Heart right ventricle (tissue), 16 donors: Measurements from ENCODE around the gene GRAMD2A. TPM values are rescaled to one million over a fixed set of nuclear protein-coding genes. Genes with fewer than 3 reads are reported as not detected.
A peak's percentile ranks its signal among the peaks of the same experiment; 100 is the strongest.

ENCODE experiments used
- ATAC-seq, 8 donors: fragments of 200-7000 bp; cut with Tn5 transposase; one replicate each; pipeline ENCODE4 v1.9.1; 2020; ENCODE audit warnings: mild to moderate bottlenecking in 8 of 8, moderate library complexity in 8 of 8, moderate number of reproducible peaks in 1 of 8
- DNase-seq, 2 donors: peaks; one replicate each; pipeline ENCODE4 v3.0.0-alpha.2; 2020
- H3K27ac ChIP-seq, 10 donors: fragments of 200-600 bp; sonication (generic) in 2 of 10; one replicate each; pipeline versions ENCODE4 v1.5.0 to v1.8.0; 2020 to 2022; ENCODE audit warnings: mild to moderate bottlenecking in 3 of 10
- H3K27me3 ChIP-seq, 7 donors: fragments of 200-600 bp; one replicate each; pipeline ENCODE4 v1.8.0; 2021 to 2022; ENCODE audit warnings: mild to moderate bottlenecking in 2 of 7
- H3K36me3 ChIP-seq, 9 donors: fragments of 200-600 bp; sonication (generic) in 1 of 9; one replicate each; pipeline versions ENCODE4 v1.5.0 to v1.8.0; 2020 to 2022; ENCODE audit warnings: mild to moderate bottlenecking in 2 of 9
- H3K4me1 ChIP-seq, 9 donors: fragments of 200-600 bp; sonication (generic) in 1 of 9; one replicate each; pipeline versions ENCODE4 v1.5.0 to v1.8.0; 2020 to 2022; ENCODE audit warnings: mild to moderate bottlenecking in 4 of 9
- H3K4me3 ChIP-seq, 10 donors: fragments of 200-600 bp; sonication (generic) in 2 of 10; one replicate each; pipeline versions ENCODE4 v1.5.0 to v1.8.0; 2020 to 2022; ENCODE audit warnings: mild to moderate bottlenecking in 7 of 10, moderate library complexity in 2 of 10
- H3K9me3 ChIP-seq, 11 donors: fragments of 200-600 bp in 10 of 11; sonication (generic) in 2 of 11; one replicate each; pipeline versions ENCODE4 v1.5.0 to v1.8.0; 2013 to 2022; ENCODE audit warnings: mild to moderate bottlenecking in 2 of 11, control low read depth in 1 of 11, moderate library complexity in 1 of 11
- CTCF ChIP-seq, 9 donors: fragments of 200-600 bp; sonication (generic) in 2 of 9; IDR thresholded peaks; one replicate each; pipeline versions ENCODE4 v1.5.0 to v1.8.0; 2021 to 2022; ENCODE audit warnings: antibody characterized with exemption in 9 of 9, mild to moderate bottlenecking in 5 of 9, moderate library complexity in 1 of 9
- WGBS, 2 donors: extraction: QIAGEN DNeasy Blood & Tissue Kit; methylation state at CpG; one replicate each; pipeline ENCODE4 v1.1.7; 2013; ENCODE audit warnings: inconsistent platforms in 1 of 2; 5-methylcytosine and 5-hydroxymethylcytosine counted together
- intact Hi-C, 10 donors: fragments of 100-400 bp; cut with DNase I; formaldehyde crosslinking; loops; one replicate each; pipeline versions ENCODE4 v1.11.1 to v1.14.2; 2022
- polyA plus RNA-seq, 2 donors: library from polyadenylated mRNA; stranded (reverse); fragments of 200-250 nt; gene quantifications; one replicate each; pipeline ENCODE4 v1.2.3, GENCODE V29; 2013
- total RNA-seq, 10 donors: library from RNA; stranded (reverse); fragmentation: NEBNext Ultra II Directional in 3 of 10; extraction: Animal tissue kit (Norgen Biotek cat#: 25700) in 3 of 10; gene quantifications; one replicate each; pipeline versions ENCODE4 v1.2.1 to v1.2.4, GENCODE V29; 2021 to 2023
- donor health status: Arrhythmogenic right ventricular cardiomyopathy.
- donor health status: ischemic (EF 13 %, LVEDD 7.1; RV severe dilation, severe dysfunction).
- donor health status: healthy with polysubstance abuse.
- donor health status: DM: no; HTN: yes; CAD: no.
- donor health status: DM: no; HTN: no; CAD: no.
- donor health status: ischemic (EF 25% LVEDD 6.9; RV normal size, moderate dysfunction).
- donor health status: ischemic (EF 25% LVEDD 5.7; RV mildly dilated, moderate dysfunction).
- donor health status: healthy.
- donor health status: DM: yes; HTN: yes; CAD: no.
- donor health status: Ischemic cardiomyopathy.
- donor health status: ischemic (EF 35%, LVEDD 5.7; RV mildly dilated, moderate dysfunction).
- donor health status: nonischemic (EF 11% LVEDD 7.7; RV severe dilation, severe dysfunction).
- donor health status: DM: yes; HTN: yes; CAD: no.
- donor health status: PGD.
- donor health status: ischemic (EF 29% LVEDD 5.4; RV normal size, mild dysfunction).
- donor health status: nonischemic (EF 23%, LVEDD 6.1; RV moderate dilation, normal function).

GRAMD2A gene
- total and polyA plus RNA-seq, 12 donors = 0.06 to 0.20 TPM; not detected in 10

- intact Hi-C loops = loop anchor here in 3 of 10 donors (5.0 to 10.0 kb wide), 2 partner anchors 37 to 90 kb away; partner anchors contain the start of gene PKM (in 2 of the 3)
- Histone ChIP-seq H3K4me1 (peaks cover 6 to 25% (median 10%) of the 10 kb centered on the region in 9 donors), H3K27me3 (peaks cover 0 to 20% (median 9%) of the 10 kb centered on the region in 7 donors), H3K4me3 (no peak overlapping the region), H3K9me3 (no peaks in the 10 kb centered on the region), H3K36me3 (peaks cover 0 to 21% (median 12%) of the 10 kb centered on the region in 9 donors), H3K27ac (no peak overlapping the region)
- TF ChIP-seq CTCF (IDR thresholded peaks at IDR 0.05) = no peak
- ATAC-seq (peak in 1 of 8 donors; percentile 21), DNase-seq (no peak)
- WGBS, 2 donors = 81 to 84% methylated on average over 6 of the region's 6 CpGs
These were observed 2.5 kb downstream of the GRAMD2A start for GRCh38 chr15:72195101-72195511.

GRCh38 chr15:72193836-72194396 lies 3.7 kb downstream of the GRAMD2A start:
- TF ChIP-seq CTCF (IDR thresholded peaks at IDR 0.05) = no peak
- Histone ChIP-seq H3K27ac (no peak overlapping the region), H3K9me3 (no peaks in the 10 kb centered on the region), H3K27me3 (peaks cover 0 to 28% (median 9%) of the 10 kb centered on the region in 7 donors), H3K4me3 (no peak overlapping the region), H3K36me3 (peaks cover 0 to 9% (median 5%) of the 10 kb centered on the region in 9 donors), H3K4me1 (peaks cover 3 to 21% (median 4%) of the 10 kb centered on the region in 9 donors)
- intact Hi-C loops = loop anchor here in 1 of 10 donors (10.0 kb wide), 1 partner anchor 91 kb away; no protein-coding TSS in a partner anchor
- DNase-seq (no peak), ATAC-seq (no peak)
- WGBS, 2 donors = 72 to 79% methylated on average over 8 of the region's 8 CpGs

- no peak overlapping the region for H3K4me3 ChIP-seq
- ATAC-seq (no peak), DNase-seq (no peak)
- H3K9me3 ChIP-seq = no peaks in the 10 kb centered on the region
- intact Hi-C loops = loop anchor here in 1 of 10 donors (10.0 kb wide), 1 partner anchor 92 kb away; no protein-coding TSS in a partner anchor
- H3K27me3 ChIP-seq = peaks cover 0 to 30% (median 9%) of the 10 kb centered on the region in 7 donors
- 86 to 87% methylated on average over 3 of the region's 3 CpGs for WGBS, 2 donors
- H3K27ac ChIP-seq = no peak overlapping the region
- no peaks in the 10 kb centered on the region for H3K36me3 ChIP-seq
- no peak for TF ChIP-seq CTCF (IDR thresholded peaks at IDR 0.05)
- H3K4me1 ChIP-seq = peaks cover 0 to 14% (median 4%) of the 10 kb centered on the region in 9 donors
These were observed 5.2 kb downstream of the GRAMD2A start for GRCh38 chr15:72192416-72192815.

- H3K4me1 ChIP-seq = peaks cover 0 to 2% (median under 1%) of the 10 kb centered on the region in 9 donors
- no peaks in the 10 kb centered on the region for H3K9me3 ChIP-seq
- 83 to 92% methylated on average over 2 of the region's 2 CpGs for WGBS, 2 donors
- H3K27me3 ChIP-seq = peaks cover 0 to 49% (median 11%) of the 10 kb centered on the region in 7 donors
- no peak for TF ChIP-seq CTCF (IDR thresholded peaks at IDR 0.05)
- ATAC-seq (no peak), DNase-seq (no peak)
- no peaks in the 10 kb centered on the region for H3K36me3 ChIP-seq
- no peak overlapping the region for H3K4me3 ChIP-seq
- no peak overlapping the region for H3K27ac ChIP-seq
- intact Hi-C loops = no loop called here
These were observed 8.2 kb downstream of the GRAMD2A start for GRCh38 chr15:72189250-72189902.
